IMR-90 (cell line): ENCODE data around the gene METTL18. TPM values are rescaled to one million over a fixed set of nuclear protein-coding genes. Genes with fewer than 3 reads are reported as not detected.

Experiments used
- ATAC-seq: fragments of 200-7000 bp; cut with Tn5 transposase; 2 replicates; pipeline ENCODE4 v1.9.1; 2020; ENCODE audit warnings: low read depth, mild to moderate bottlenecking, moderate library complexity
- BruUV-seq: library from RNA; stranded (reverse); fragments of 400-500 nt; replicated peaks from 2 replicates; lab custom pipeline; 2021; lab: Mats Ljungman, UMichigan
- CTCF ChIA-PET: fragments of 300-600 bp; formaldehyde crosslinking; extraction: SDS; loops from one replicate; lab custom pipeline; 2021; ENCODE audit warnings: antibody characterized with exemption; lab: Yijun Ruan, JAX
- POLR2A ChIA-PET: fragments of 300-600 bp; sonication (Branson Sonifier 250); formaldehyde crosslinking; loops from one replicate; lab custom pipeline; 2022; ENCODE audit warnings: antibody characterized with exemption; ENCODE audit not compliant: unreplicated experiment; lab: Charles Lee
- DNase-seq: peaks from one replicate; pipeline ENCODE4 v3.0.0; 2013
- H2AFZ ChIP-seq: replicated peaks from 2 replicates; pipeline ENCODE3; 2013; ENCODE audit warnings: low read length, mild to moderate bottlenecking; ENCODE audit not compliant: poor library complexity
- H2AK5ac ChIP-seq: 2 replicates; pipeline ENCODE4 v1.6.1; 2013; ENCODE audit warnings: low read depth, low read length, inconsistent platforms
- H2AK9ac ChIP-seq: replicated peaks from 2 replicates; pipeline ENCODE3; 2013; ENCODE audit warnings: mild to moderate bottlenecking, low read depth, low read length, moderate library complexity; ENCODE audit not compliant: poor library complexity
- H2BK120ac ChIP-seq: 2 replicates; pipeline ENCODE4 v1.6.1; 2013; ENCODE audit warnings: low read depth, low read length, inconsistent platforms
- H2BK15ac ChIP-seq: 3 replicates; pipeline ENCODE4 v1.6.1; 2013; ENCODE audit warnings: low read depth, low read length, inconsistent platforms
- H2BK20ac ChIP-seq: 2 replicates; pipeline ENCODE4 v1.6.1; 2013; ENCODE audit warnings: low read depth, mild to moderate bottlenecking, inconsistent platforms, low read length, moderate library complexity
- H2BK5ac ChIP-seq: 2 replicates; pipeline ENCODE4 v1.6.1; 2013; ENCODE audit warnings: mild to moderate bottlenecking, low read depth, low read length, inconsistent platforms; ENCODE audit not compliant: poor library complexity, severe bottlenecking
- H3K14ac ChIP-seq: replicated peaks from 2 replicates; pipeline ENCODE4 v1.6.1; 2013; ENCODE audit warnings: low read depth, low read length, inconsistent platforms
- H3K18ac ChIP-seq: 2 replicates; pipeline ENCODE4 v1.6.1; 2013; ENCODE audit warnings: low read depth, low read length, control low read depth
- H3K23ac ChIP-seq: 2 replicates; pipeline ENCODE4 v1.6.1; 2013; ENCODE audit warnings: low read depth, low read length, inconsistent platforms
- H3K27ac ChIP-seq: 2 replicates; pipeline ENCODE4 v1.5.1; 2013; ENCODE audit warnings: mild to moderate bottlenecking, control low read depth, low read length; ENCODE audit not compliant: insufficient read depth
- H3K27me3 ChIP-seq: 2 replicates; pipeline ENCODE4 v1.6.1; 2013; ENCODE audit warnings: low read length; ENCODE audit not compliant: control insufficient read depth, insufficient read depth
- H3K36me3 ChIP-seq: 2 replicates; pipeline ENCODE4 v1.6.1; 2013; ENCODE audit warnings: low read length, mixed read lengths; ENCODE audit not compliant: control insufficient read depth, insufficient read depth
- H3K4ac ChIP-seq: 2 replicates; pipeline ENCODE4 v1.6.1; 2013; ENCODE audit warnings: low read depth, low read length, inconsistent platforms
- H3K4me1 ChIP-seq: 2 replicates; pipeline ENCODE4 v1.6.1; 2013; ENCODE audit warnings: low read length, mixed read lengths; ENCODE audit not compliant: control insufficient read depth, insufficient read depth
- H3K4me2 ChIP-seq: 2 replicates; pipeline ENCODE4 v1.6.1; 2013; ENCODE audit warnings: low read depth, mild to moderate bottlenecking, control low read depth, low read length, moderate library complexity
- H3K4me3 ChIP-seq: 2 replicates; pipeline ENCODE4 v1.5.1; 2013; ENCODE audit warnings: low read depth, mild to moderate bottlenecking, control low read depth, low read length, moderate library complexity; ENCODE audit not compliant: insufficient read depth
- H3K56ac ChIP-seq: 2 replicates; pipeline ENCODE4 v1.6.1; 2013; ENCODE audit warnings: low read length, inconsistent platforms; ENCODE audit not compliant: insufficient read depth; ENCODE audit errors: extremely low read depth
- H3K79me1 ChIP-seq, 2 experiments: 2 replicates each; pipeline ENCODE4 v1.6.1; 2013; ENCODE audit warnings: low read length in 2 of 2, inconsistent platforms in 1 of 2, low read depth in 1 of 2
- H3K9ac ChIP-seq: 2 replicates; pipeline ENCODE4 v1.6.1; 2013; ENCODE audit warnings: low read depth, low read length, control low read depth
- H3K9me1 ChIP-seq: 2 replicates; pipeline ENCODE4 v1.6.1; 2013; ENCODE audit warnings: low read length, inconsistent platforms; ENCODE audit not compliant: insufficient read depth
- H3K9me3 ChIP-seq: 2 replicates; pipeline ENCODE4 v1.6.1; 2013; ENCODE audit warnings: low read length; ENCODE audit not compliant: control insufficient read depth, insufficient read depth
- H4K20me1 ChIP-seq: 2 replicates; pipeline ENCODE4 v1.6.1; 2013; ENCODE audit warnings: low read length, inconsistent platforms; ENCODE audit not compliant: insufficient read depth
- H4K5ac ChIP-seq: 2 replicates; pipeline ENCODE4 v1.6.1; 2013; ENCODE audit warnings: mild to moderate bottlenecking, low read depth, low read length, control low read depth
- H4K8ac ChIP-seq, 2 experiments: 2 replicates each; pipeline ENCODE4 v1.6.1; 2013; ENCODE audit warnings: low read depth in 2 of 2, low read length in 2 of 2, control low read depth in 1 of 2, inconsistent platforms in 1 of 2
- H4K91ac ChIP-seq: 2 replicates; pipeline ENCODE4 v1.6.1; 2013; ENCODE audit warnings: low read depth, low read length, inconsistent platforms; ENCODE audit not compliant: insufficient read depth
- FOS ChIP-seq: fragments of 150-350 bp; IDR thresholded peaks from 2 replicates; pipeline ENCODE4 v1.6.1; 2016; ENCODE audit warnings: low read depth, low read length
- RAD21 ChIP-seq: IDR thresholded peaks from 2 replicates; pipeline ENCODE4 v1.6.1; 2012; ENCODE audit warnings: low read length, improper control_type of control experiment
- WGBS, 2 experiments: methylation state at CpG; one replicate each; pipeline versions ENCODE4 v1.1.5 to v1.1.7; 2013; ENCODE audit warnings: missing lambda C conversion rate in 2 of 2; ENCODE audit not compliant: insufficient read length in 1 of 2; ENCODE audit errors: extremely low coverage in 2 of 2; 5-methylcytosine and 5-hydroxymethylcytosine counted together
- dilution Hi-C: fragments of 300-500 bp; cut with HindIII; formaldehyde crosslinking; loops from one replicate; pipeline ENCODE4 v1.14.3; 2018; ENCODE audit warnings: low sequenced_read_pairs; ENCODE audit not compliant: unreplicated experiment
- in situ Hi-C: fragments of 300-500 bp; cut with MboI; formaldehyde crosslinking; loops from 3 replicates; pipeline ENCODE4 v1.14.3; 2019; ENCODE audit warnings: low sequenced_read_pairs, inconsistent platforms, mixed read lengths
- intact Hi-C: fragments of 100-400 bp; cut with micrococcal nuclease; formaldehyde crosslinking; loops from 2 replicates; pipeline ENCODE4 v1.10.0; 2022
- polyA plus RNA-seq, 3 experiments: library from polyadenylated mRNA; depleted of rRNA; stranded (reverse); fragments of >200 nt; gene quantifications; 2 replicates each; pipeline ENCODE4 v1.2.3, GENCODE V29; 2012; ENCODE audit warnings: low replicate concordance in 1 of 3
- total RNA-seq: library from RNA; depleted of rRNA; stranded (reverse); fragments of >200 nt; gene quantifications from 2 replicates; pipeline ENCODE4 v1.2.3, GENCODE V29; 2012

METTL18 gene
- total and polyA plus RNA-seq, 2 of the 4 experiments (the other 2 are of a cell fraction): 2.9 to 3.4 TPM

DNA sequence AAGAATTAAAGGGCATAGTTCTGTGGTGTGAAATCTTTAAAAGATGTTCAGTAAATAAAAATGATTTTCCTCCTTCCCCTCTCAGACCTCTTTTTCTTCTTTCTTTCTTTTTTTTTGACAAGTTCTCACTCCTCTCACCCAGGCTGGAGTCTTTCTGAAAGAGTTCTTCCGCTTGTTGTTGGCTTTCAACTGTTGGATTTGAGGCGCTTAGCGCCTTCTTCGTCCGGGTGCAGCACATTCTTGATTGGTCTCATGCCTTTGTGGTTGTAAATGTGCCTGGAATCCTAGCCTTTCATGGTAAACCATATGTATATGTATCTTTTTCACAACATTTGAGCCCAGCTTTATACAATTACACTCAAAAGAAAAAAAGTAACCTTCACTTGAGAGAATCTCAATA, 980 bp upstream of the METTL18 start:
- no peak for TF ChIP-seq FOS
- TF ChIP-seq RAD21: no peak
- Histone ChIP-seq H3K4ac (no peak overlapping the region), H2BK20ac (no peak overlapping the region), H3K9me1 (no peaks in the 10 kb centered on the region), H3K4me3 (peak overlapping the region; percentile 98), H2BK120ac (no peak overlapping the region), H4K91ac (no peak overlapping the region), H2BK15ac (no peak overlapping the region), H3K4me1 (no peaks in the 10 kb centered on the region; the same call in 1 of the 2 replicates), H2AFZ (no peak overlapping the region), H4K5ac (no peak overlapping the region), H3K27me3 (no peaks in the 10 kb centered on the region), H3K56ac (no peak overlapping the region), H3K9me3 (no peaks in the 10 kb centered on the region), H3K18ac (no peak overlapping the region), H2AK9ac (no peak overlapping the region), H3K14ac (no peak overlapping the region), H4K8ac (peak overlapping the region in 1 of 2 experiments; percentile 100; a peak in 2 of 4 replicates), H3K79me1 (peaks cover 11 to 21% of the 10 kb centered on the region in 2 experiments), H3K9ac (peak overlapping the region; percentile 87; the same call in 1 of the 2 replicates), H2AK5ac (no peak overlapping the region), H3K23ac (no peak overlapping the region), H3K4me2 (peak overlapping the region; percentile 91), H4K20me1 (no peaks in the 10 kb centered on the region), H3K27ac (no peak overlapping the region), H2BK5ac (no peak overlapping the region), H3K36me3 (no peaks in the 10 kb centered on the region)
- DNase-seq (no peak), ATAC-seq (no peak)
- dilution Hi-C loops (no loop called here), intact Hi-C loops (no loop called here), in situ Hi-C loops (no loop called here)
- ChIA-PET POLR2A (no interaction called here), CTCF (no interaction called here)
- no CpG with 5 or more reads among the region's 5 CpGs for WGBS, 2 experiments
- TSS peak; percentile 69 for BruUV-seq
